Measurements from ENCODE around the gene AVL9. TPM values are rescaled to one million over a fixed set of nuclear protein-coding genes. Genes with fewer than 3 reads are reported as not detected.

The AVL9 gene
- total and polyA plus RNA-seq, 9 of the 15 experiments (the other 6 are each of a cell fraction or from before 2014, with no cell fraction given): 6.4 to 66.2 (median 30.1) TPM

DNA sequence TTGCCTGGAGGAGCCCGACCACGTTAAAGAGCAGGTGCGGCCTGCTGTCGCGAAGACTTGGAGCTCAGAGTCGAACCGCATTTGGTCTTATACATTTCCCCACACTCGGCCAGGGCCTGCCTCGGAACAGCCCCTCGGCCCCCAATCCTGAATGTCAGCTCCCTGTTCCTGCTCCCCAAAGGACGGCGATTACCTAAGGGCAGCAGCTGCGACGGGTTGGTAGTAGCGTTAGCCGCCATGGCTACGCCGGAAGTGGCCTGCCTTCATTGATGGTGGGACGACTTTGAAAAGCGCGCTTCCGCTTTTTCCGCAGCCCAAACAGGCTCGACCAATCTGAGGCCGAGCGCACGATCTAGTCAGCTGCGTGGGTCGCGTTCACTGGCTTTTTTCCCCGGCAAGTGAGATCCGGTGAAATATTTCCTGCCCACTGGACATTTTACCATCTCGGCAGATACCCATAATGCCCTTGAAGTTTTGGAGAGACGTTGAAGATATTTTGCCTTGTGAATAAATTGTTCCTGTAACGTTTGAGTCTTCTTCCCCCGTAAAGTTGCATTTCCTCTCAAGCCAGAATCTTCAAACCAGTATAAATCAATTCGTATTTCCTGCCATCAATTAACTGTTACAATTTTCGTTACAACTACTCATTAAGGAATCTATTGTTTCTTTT lies 5.0 kb upstream of the AVL9 start, which contains the start of gene LSM5 (continued):
- TF ChIP-seq ELF4 (CRISPR knock-in tag; IDR thresholded peaks at IDR 0.05) (0 out of 2 replicates have a peak, but pooled peaks have one; percentile 52), POLR2A (conservative IDR thresholded peaks at IDR 0.05) (peak; percentile 91), HMG20A (CRISPR knock-in tag; conservative IDR thresholded peaks at IDR 0.05) (no peak), TSC22D4 (tag; IDR thresholded peaks at IDR 0.05) (no peak), ZNF175 (CRISPR knock-in tag; IDR thresholded peaks at IDR 0.05; ENCODE audit: low read depth) (0 out of 2 replicates have a peak, but pooled peaks have one; percentile 26), CBFB (CRISPR knock-in tag; IDR thresholded peaks at IDR 0.05) (0 out of 2 replicates have a peak, but pooled peaks have one; percentile 63), BHLHE40 (IDR thresholded peaks at IDR 0.05; ENCODE audit: low read length) (peak; percentile 82), SRF (CRISPR knock-in tag; IDR thresholded peaks at IDR 0.05) (0 out of 4 replicates have a peak, but pooled peaks have one; percentile 8 to 21), NR2C1 (IDR thresholded peaks at IDR 0.05) (peak; percentile 50; the same call in 1 of the 2 replicates), NR2C1 (tag; IDR thresholded peaks at IDR 0.05) (peak; percentile 52; the same call in 1 of the 2 replicates), ATF1 (CRISPR knock-in tag; IDR thresholded peaks at IDR 0.05) (no peak), ATF1 (tag; IDR thresholded peaks at IDR 0.05) (peak; percentile 86), LARP7 (IDR thresholded peaks at IDR 0.05) (no peak), TBP (optimal IDR thresholded peaks at IDR 0.05; ENCODE audit: low read depth, low read length) (peak; percentile 93)
- TF ChIP-seq, protein P1, sequence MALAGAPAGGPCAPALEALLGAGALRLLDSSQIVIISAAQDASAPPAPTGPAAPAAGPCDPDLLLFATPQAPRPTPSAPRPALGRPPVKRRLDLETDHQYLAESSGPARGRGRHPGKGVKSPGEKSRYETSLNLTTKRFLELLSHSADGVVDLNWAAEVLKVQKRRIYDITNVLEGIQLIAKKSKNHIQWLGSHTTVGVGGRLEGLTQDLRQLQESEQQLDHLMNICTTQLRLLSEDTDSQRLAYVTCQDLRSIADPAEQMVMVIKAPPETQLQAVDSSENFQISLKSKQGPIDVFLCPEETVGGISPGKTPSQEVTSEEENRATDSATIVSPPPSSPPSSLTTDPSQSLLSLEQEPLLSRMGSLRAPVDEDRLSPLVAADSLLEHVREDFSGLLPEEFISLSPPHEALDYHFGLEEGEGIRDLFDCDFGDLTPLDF (CRISPR knock-in tag; IDR thresholded peaks at IDR 0.05): no peak; the same call in 1 of the 2 replicates
- TF ChIP-seq, protein P2, sequence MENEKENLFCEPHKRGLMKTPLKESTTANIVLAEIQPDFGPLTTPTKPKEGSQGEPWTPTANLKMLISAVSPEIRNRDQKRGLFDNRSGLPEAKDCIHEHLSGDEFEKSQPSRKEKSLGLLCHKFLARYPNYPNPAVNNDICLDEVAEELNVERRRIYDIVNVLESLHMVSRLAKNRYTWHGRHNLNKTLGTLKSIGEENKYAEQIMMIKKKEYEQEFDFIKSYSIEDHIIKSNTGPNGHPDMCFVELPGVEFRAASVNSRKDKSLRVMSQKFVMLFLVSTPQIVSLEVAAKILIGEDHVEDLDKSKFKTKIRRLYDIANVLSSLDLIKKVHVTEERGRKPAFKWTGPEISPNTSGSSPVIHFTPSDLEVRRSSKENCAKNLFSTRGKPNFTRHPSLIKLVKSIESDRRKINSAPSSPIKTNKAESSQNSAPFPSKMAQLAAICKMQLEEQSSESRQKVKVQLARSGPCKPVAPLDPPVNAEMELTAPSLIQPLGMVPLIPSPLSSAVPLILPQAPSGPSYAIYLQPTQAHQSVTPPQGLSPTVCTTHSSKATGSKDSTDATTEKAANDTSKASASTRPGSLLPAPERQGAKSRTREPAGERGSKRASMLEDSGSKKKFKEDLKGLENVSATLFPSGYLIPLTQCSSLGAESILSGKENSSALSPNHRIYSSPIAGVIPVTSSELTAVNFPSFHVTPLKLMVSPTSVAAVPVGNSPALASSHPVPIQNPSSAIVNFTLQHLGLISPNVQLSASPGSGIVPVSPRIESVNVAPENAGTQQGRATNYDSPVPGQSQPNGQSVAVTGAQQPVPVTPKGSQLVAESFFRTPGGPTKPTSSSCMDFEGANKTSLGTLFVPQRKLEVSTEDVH (IDR thresholded peaks at IDR 0.05; ENCODE audit: low read depth, partially characterized antibody): peak; percentile 90
- TF ChIP-seq, protein P3, sequence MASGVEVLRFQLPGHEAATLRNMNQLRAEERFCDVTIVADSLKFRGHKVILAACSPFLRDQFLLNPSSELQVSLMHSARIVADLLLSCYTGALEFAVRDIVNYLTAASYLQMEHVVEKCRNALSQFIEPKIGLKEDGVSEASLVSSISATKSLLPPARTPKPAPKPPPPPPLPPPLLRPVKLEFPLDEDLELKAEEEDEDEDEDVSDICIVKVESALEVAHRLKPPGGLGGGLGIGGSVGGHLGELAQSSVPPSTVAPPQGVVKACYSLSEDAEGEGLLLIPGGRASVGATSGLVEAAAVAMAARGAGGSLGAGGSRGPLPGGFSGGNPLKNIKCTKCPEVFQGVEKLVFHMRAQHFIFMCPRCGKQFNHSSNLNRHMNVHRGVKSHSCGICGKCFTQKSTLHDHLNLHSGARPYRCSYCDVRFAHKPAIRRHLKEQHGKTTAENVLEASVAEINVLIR (CRISPR knock-in tag; IDR thresholded peaks at IDR 0.05): no peak
- TF ChIP-seq, protein P4, sequence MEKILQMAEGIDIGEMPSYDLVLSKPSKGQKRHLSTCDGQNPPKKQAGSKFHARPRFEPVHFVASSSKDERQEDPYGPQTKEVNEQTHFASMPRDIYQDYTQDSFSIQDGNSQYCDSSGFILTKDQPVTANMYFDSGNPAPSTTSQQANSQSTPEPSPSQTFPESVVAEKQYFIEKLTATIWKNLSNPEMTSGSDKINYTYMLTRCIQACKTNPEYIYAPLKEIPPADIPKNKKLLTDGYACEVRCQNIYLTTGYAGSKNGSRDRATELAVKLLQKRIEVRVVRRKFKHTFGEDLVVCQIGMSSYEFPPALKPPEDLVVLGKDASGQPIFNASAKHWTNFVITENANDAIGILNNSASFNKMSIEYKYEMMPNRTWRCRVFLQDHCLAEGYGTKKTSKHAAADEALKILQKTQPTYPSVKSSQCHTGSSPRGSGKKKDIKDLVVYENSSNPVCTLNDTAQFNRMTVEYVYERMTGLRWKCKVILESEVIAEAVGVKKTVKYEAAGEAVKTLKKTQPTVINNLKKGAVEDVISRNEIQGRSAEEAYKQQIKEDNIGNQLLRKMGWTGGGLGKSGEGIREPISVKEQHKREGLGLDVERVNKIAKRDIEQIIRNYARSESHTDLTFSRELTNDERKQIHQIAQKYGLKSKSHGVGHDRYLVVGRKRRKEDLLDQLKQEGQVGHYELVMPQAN (IDR thresholded peaks at IDR 0.05; ENCODE audit: borderline replicate concordance): peak; percentile 94
- TF ChIP-seq, protein P5, sequence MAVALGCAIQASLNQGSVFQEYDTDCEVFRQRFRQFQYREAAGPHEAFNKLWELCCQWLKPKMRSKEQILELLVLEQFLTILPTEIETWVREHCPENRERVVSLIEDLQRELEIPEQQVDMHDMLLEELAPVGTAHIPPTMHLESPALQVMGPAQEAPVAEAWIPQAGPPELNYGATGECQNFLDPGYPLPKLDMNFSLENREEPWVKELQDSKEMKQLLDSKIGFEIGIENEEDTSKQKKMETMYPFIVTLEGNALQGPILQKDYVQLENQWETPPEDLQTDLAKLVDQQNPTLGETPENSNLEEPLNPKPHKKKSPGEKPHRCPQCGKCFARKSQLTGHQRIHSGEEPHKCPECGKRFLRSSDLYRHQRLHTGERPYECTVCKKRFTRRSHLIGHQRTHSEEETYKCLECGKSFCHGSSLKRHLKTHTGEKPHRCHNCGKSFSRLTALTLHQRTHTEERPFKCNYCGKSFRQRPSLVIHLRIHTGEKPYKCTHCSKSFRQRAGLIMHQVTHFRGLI (CRISPR knock-in tag; IDR thresholded peaks at IDR 0.05): peak; percentile 99; the same call in 1 of the 2 replicates

Data from K562 (cell line).